HepG2 (cell line): ENCODE data around the gene TMEM256. TPM values are rescaled to one million over a fixed set of nuclear protein-coding genes. Genes with fewer than 3 reads are reported as not detected.
A peak's percentile ranks its signal among the peaks of the same experiment; 100 is the strongest.

ENCODE experiments used
- ATAC-seq: fragments of 200-7000 bp; cut with Tn5 transposase; 3 replicates; pipeline ENCODE4 v1.9.1; 2020; ENCODE audit warnings: mild to moderate bottlenecking, moderate library complexity
- BruUV-seq: library from RNA; stranded (reverse); fragments of 400-500 nt; replicated peaks from 2 replicates; lab custom pipeline; 2021; lab: Mats Ljungman, UMichigan
- CTCF ChIA-PET: fragments of 300-600 bp; formaldehyde crosslinking; extraction: SDS; loops from one replicate; lab custom pipeline; 2021; ENCODE audit warnings: low total read pairs, inconsistent platforms, low intra/inter-chr PET ratio; lab: Yijun Ruan, JAX
- POLR2A ChIA-PET: fragments of 350-600 bp; sonication (Branson Sonifier 250); formaldehyde crosslinking; loops from one replicate; lab custom pipeline; 2020; ENCODE audit warnings: antibody characterized with exemption, inconsistent platforms; lab: Yijun Ruan, JAX
- DNase-seq: peaks from one replicate; pipeline ENCODE4 v3.0.0-alpha.2; 2015; ENCODE audit warnings: low spot score
- FAIRE-seq: peaks from 3 replicates; lab custom pipeline; 2011; peaks lifted over from hg19 to GRCh38; lab: Jason Lieb, UNC
- H2AFZ ChIP-seq: one replicate; pipeline ENCODE4 v1.6.1; 2011; ENCODE audit warnings: low read length, inconsistent platforms
- H3K27ac ChIP-seq: fragments of 300-600 bp; 3 replicates; pipeline ENCODE4 v1.8.0; 2011; ENCODE audit warnings: mixed run types, mild to moderate bottlenecking, mixed read lengths, low read length, inconsistent platforms; ENCODE audit not compliant: insufficient read depth; ENCODE audit errors: extremely low read length
- H3K27me3 ChIP-seq, 2 experiments: fragments of 200-600 bp in 1 of 2; 2 replicates in 1 of 2; 3 replicates in 1 of 2; pipeline versions ENCODE4 v1.6.0 to v1.8.0; 2011; ENCODE audit warnings: low read length in 2 of 2, mild to moderate bottlenecking in 2 of 2, moderate library complexity in 2 of 2, inconsistent platforms in 1 of 2; ENCODE audit not compliant: insufficient read depth in 2 of 2, control insufficient read depth in 1 of 2
- H3K36me3 ChIP-seq, 2 experiments: fragments of 200-600 bp in 1 of 2; replicated peaks in 1 of 2; 2 replicates in 1 of 2; 3 replicates in 1 of 2; pipeline versions ENCODE4 v1.5.1 to v1.8.0; 2011; ENCODE audit warnings: low read length in 2 of 2, inconsistent platforms in 1 of 2; ENCODE audit not compliant: insufficient read depth in 2 of 2, control insufficient read depth in 1 of 2
- H3K4me1 ChIP-seq: 2 replicates; pipeline ENCODE4 v1.5.1; 2012; ENCODE audit warnings: low read length, inconsistent platforms; ENCODE audit not compliant: insufficient read depth
- H3K4me2 ChIP-seq: 2 replicates; pipeline ENCODE4 v1.6.0; 2011; ENCODE audit warnings: low read depth, low read length, inconsistent platforms
- H3K4me3 ChIP-seq, 3 experiments: fragments of 200-600 bp in 1 of 3; sonication (generic), shearing (Covaris generic) in 1 of 3; replicated peaks in 1 of 3; 2 replicates each; pipeline ENCODE4 v1.5.1; 2011 to 2016; ENCODE audit warnings: low read length in 3 of 3, inconsistent platforms in 2 of 3, low read depth in 2 of 3, mild to moderate bottlenecking in 2 of 3, control low read depth in 1 of 3, mixed read lengths in 1 of 3; ENCODE audit not compliant: insufficient read depth in 1 of 3
- H3K79me2 ChIP-seq: one replicate; pipeline ENCODE4 v1.6.1; 2011; ENCODE audit warnings: low read length, inconsistent platforms; ENCODE audit not compliant: insufficient read depth
- H3K9ac ChIP-seq: 2 replicates; pipeline ENCODE4 v1.6.0; 2011; ENCODE audit warnings: mild to moderate bottlenecking, low read depth, low read length, inconsistent platforms; ENCODE audit not compliant: insufficient read depth
- H3K9me3 ChIP-seq: 2 replicates; pipeline ENCODE4 v1.5.1; 2012; ENCODE audit warnings: mild to moderate bottlenecking, low read length
- H4K20me1 ChIP-seq: 2 replicates; pipeline ENCODE4 v1.6.0; 2011; ENCODE audit warnings: inconsistent platforms, mild to moderate bottlenecking, low read length, moderate library complexity; ENCODE audit not compliant: insufficient read depth
- CTCF ChIP-seq: sonication (generic); formaldehyde crosslinking; IDR thresholded peaks from 2 replicates; pipeline ENCODE4 v1.5.0; 2020; ENCODE audit warnings: mild to moderate bottlenecking, missing genetic modification reagents, moderate library complexity
- KDM5B ChIP-seq: sonication (generic); formaldehyde crosslinking; IDR thresholded peaks from 2 replicates; pipeline ENCODE4 v1.4.0; 2020; ENCODE audit warnings: missing genetic modification reagents, mild to moderate bottlenecking, borderline replicate concordance
- STAG1 ChIP-seq: sonication (generic); formaldehyde crosslinking; IDR thresholded peaks from 2 replicates; pipeline ENCODE4 v1.4.0; 2020; ENCODE audit warnings: missing genetic modification reagents
- THYN1 ChIP-seq: sonication (generic); formaldehyde crosslinking; IDR thresholded peaks from 2 replicates; pipeline ENCODE4 v1.8.1; 2023; ENCODE audit warnings: low read depth, mild to moderate bottlenecking, moderate library complexity, missing genetic modification reagents, borderline replicate concordance
- ZBTB33 ChIP-seq: sonication (generic); formaldehyde crosslinking; IDR thresholded peaks from 2 replicates; pipeline ENCODE4 v1.4.0; 2020; ENCODE audit warnings: missing genetic modification reagents
- WGBS: methylation state at CpG from one replicate; pipeline ENCODE4 v1.1.6; 2017; ENCODE audit warnings: low lambda C conversion rate; 5-methylcytosine and 5-hydroxymethylcytosine counted together
- in situ Hi-C: cut with HindIII; loops from 2 replicates; pipeline ENCODE4 v1.10.0; 2017; ENCODE audit warnings: low pct_unique_long_range_greater_than_20kb; ENCODE audit not compliant: extremely low pct_ligation_motif_present
- intact Hi-C: fragments of 100-400 bp; cut with micrococcal nuclease; formaldehyde crosslinking; loops from one replicate; pipeline ENCODE4 v1.10.0; 2022; ENCODE audit not compliant: unreplicated experiment
- polyA plus RNA-seq, 8 experiments: library from polyadenylated mRNA; depleted of rRNA in 3 of 8; stranded (reverse) in 7 of 8; unstranded in 1 of 8; fragments of >200 nt; fragmentation: Illumina TruSeq in 4 of 8; extraction: Trizol in 4 of 8; gene quantifications; 2 replicates each; pipeline versions ENCODE4 v1.2.1 to v1.2.3, GENCODE V29; 2011 to 2016; ENCODE audit warnings: low read depth in 4 of 8, missing spikeins in 1 of 8, mixed read lengths in 1 of 8; ENCODE audit not compliant: insufficient read depth in 1 of 8
- total RNA-seq, 5 experiments: library from RNA; depleted of rRNA; stranded (reverse); fragments of >200 nt; fragmentation: Illumina TruSeq; extraction: Trizol; gene quantifications; 2 replicates each; pipeline ENCODE4 v1.2.3, GENCODE V29; 2016; ENCODE audit warnings: low read depth in 1 of 5

TMEM256 gene
- total and polyA plus RNA-seq, 2 of the 13 experiments (the other 11 are each of a cell fraction or from before 2014, with no cell fraction given), result 231 to 252 TPM

- Histone ChIP-seq H3K27me3 (peaks cover 1 to 5% of the 10 kb centered on the region in 2 experiments; a peak in 1 of 5 replicates), H3K27ac (no peak overlapping the region), H2AFZ (no peak overlapping the region), H3K9ac (no peak overlapping the region), H3K4me3 (no peak overlapping the region), H3K4me2 (no peak overlapping the region), H3K9me3 (no peaks in the 10 kb centered on the region), H3K36me3 (no peaks in the 10 kb centered on the region), H3K79me2 (no peaks in the 10 kb centered on the region), H4K20me1 (no peaks in the 10 kb centered on the region), H3K4me1 (0 out of 2 replicates have a peak, but pooled peaks cover 13% of the 10 kb centered on the region)
- intact Hi-C loops (no loop called here), in situ Hi-C loops (no loop called here)
- ChIA-PET CTCF (no interaction called here), POLR2A (no interaction called here)
- TF ChIP-seq ZBTB33 (CRISPR knock-in tag) (peak; percentile 49; the same call in 1 of the 2 replicates), THYN1 (no peak)
- FAIRE-seq (no peak), DNase-seq (no peak), ATAC-seq (no peak)
- 95% methylated on average over 50 of the region's 54 CpGs for WGBS
- BruUV-seq, result no TSS peak
These were observed 13.3 kb upstream of the TMEM256 start for GRCh38 chr17:7417056-7417655.

- Histone ChIP-seq H3K36me3 (no peaks in the 10 kb centered on the region), H3K79me2 (no peaks in the 10 kb centered on the region), H3K9ac (no peak overlapping the region), H3K4me1 (0 out of 2 replicates have a peak, but pooled peaks cover 13% of the 10 kb centered on the region), H4K20me1 (no peaks in the 10 kb centered on the region), H3K4me2 (no peak overlapping the region), H3K27ac (no peak overlapping the region), H3K4me3 (no peak overlapping the region), H3K27me3 (peaks cover 1 to 5% of the 10 kb centered on the region in 2 experiments; a peak in 1 of 5 replicates), H3K9me3 (no peaks in the 10 kb centered on the region), H2AFZ (no peak overlapping the region)
- POLR2A ChIA-PET, result no interaction called here
- FAIRE-seq, result no peak
- ATAC-seq, result no peak
- no peak for DNase-seq
- no TSS peak for BruUV-seq
- CTCF ChIA-PET, result no interaction called here
- intact Hi-C loops (no loop called here), in situ Hi-C loops (no loop called here)
- 48% methylated on average over 5 of the region's 6 CpGs for WGBS
- peak; percentile 39 for TF ChIP-seq STAG1 (CRISPR knock-in tag)
- peak; percentile 40 for TF ChIP-seq CTCF (CRISPR knock-in tag)
- no peak for TF ChIP-seq KDM5B (CRISPR knock-in tag)
These were observed 12.4 kb upstream of the TMEM256 start for GRCh38 chr17:7416323-7416722.
